Left ventricle myocardium superior (tissue), 1 donor: Measurements from ENCODE around the gene ZNF385A. TPM values are rescaled to one million over a fixed set of nuclear protein-coding genes. Genes with fewer than 3 reads are reported as not detected.
"Not testable (repeated sequence)": the region's sequence is repeated elsewhere in the genome, so short reads cannot be mapped to it uniquely, and the experiment has no call there.

Experiments used
- ATAC-seq: fragments of 200-7000 bp; cut with Tn5 transposase; one replicate; pipeline ENCODE4 v1.9.1; 2020; ENCODE audit warnings: mild to moderate bottlenecking, moderate library complexity
- DNase-seq: peaks from one replicate; pipeline ENCODE4 v3.0.0-alpha.2; 2020
- intact Hi-C: fragments of 100-400 bp; cut with micrococcal nuclease; formaldehyde crosslinking; loops from one replicate; pipeline ENCODE4 v1.11.0; 2022
- total RNA-seq: library from RNA; stranded (reverse); fragmentation: NEBNext Ultra II Directional; extraction: Animal tissue kit (Norgen Biotek cat#: 25700); gene quantifications from one replicate; pipeline ENCODE4 v1.2.1, GENCODE V29; 2021
- donor health status: DM: no; HTN: yes; CAD: no; lungs with severe emphysema.

Gene ZNF385A
- total RNA-seq, 1 donor from 2014 or later: 7.7 TPM

- intact Hi-C loops: no loop called here
- ATAC-seq: no peak
- no peak for DNase-seq
Measured at GRCh38 chr12:54341378-54342300, 42.9 kb downstream of the ZNF385A start.

GRCh38 chr12:54340846-54341245, 43.7 kb downstream of the ZNF385A start:
- intact Hi-C loops: no loop called here
- ATAC-seq (no peak), DNase-seq (no peak)

- ATAC-seq: no peak
- no peak for DNase-seq
- intact Hi-C loops: no loop called here
Measured at GRCh38 chr12:54338698-54339296, 45.7 kb downstream of the ZNF385A start.

- ATAC-seq (peak; percentile 64), DNase-seq (no peak)
- intact Hi-C loops: no loop called here
Measured at GRCh38 chr12:54337854-54338650, 46.5 kb downstream of the ZNF385A start.

- intact Hi-C loops: no loop called here
Measured at GRCh38 chr12:54337280-54337842, 47.2 kb downstream of the ZNF385A start.

GRCh38 chr12:54333420-54334034, 51.0 kb downstream of the ZNF385A start:
- intact Hi-C loops: no loop called here
- ATAC-seq (no peak), DNase-seq (no peak)

More at GRCh38 chr12:54337280-54337842, 47.2 kb downstream of the ZNF385A start:
- DNase-seq (no peak), ATAC-seq (peak; percentile 81)

GRCh38 chr12:54331461-54331860, 53.1 kb downstream of the ZNF385A start:
- DNase-seq (no peak), ATAC-seq (no peak)
- intact Hi-C loops: no loop called here

- intact Hi-C loops: no loop called here
- ATAC-seq (no peak), DNase-seq (no peak)
Measured at GRCh38 chr12:54330442-54330841, 54.1 kb downstream of the ZNF385A start.

GRCh38 chr12:54329759-54330158, 54.8 kb downstream of the ZNF385A start:
- ATAC-seq: no peak
- no peak for DNase-seq
- intact Hi-C loops: no loop called here

- DNase-seq (no peak), ATAC-seq (no peak)
- intact Hi-C loops: no loop called here
Measured at GRCh38 chr12:54328595-54329337, 55.8 kb downstream of the ZNF385A start.

GRCh38 chr12:54325442-54326109, 59.0 kb downstream of the ZNF385A start:
- ATAC-seq, DNase-seq, intact Hi-C loops: not testable (repeated sequence)

GRCh38 chr12:54324617-54325441, 59.7 kb downstream of the ZNF385A start, which contains the start of gene COPZ1:
TSS of gene COPZ1 (plus strand) at chr12:54325131. CDS start at chr12:54325164, 33 bp downstream.
- peak; percentile 94 for DNase-seq
- intact Hi-C loops: no loop called here
- peak; percentile 99 for ATAC-seq

GRCh38 chr12:54321363-54321762, 63.2 kb downstream of the ZNF385A start:
- DNase-seq (no peak), ATAC-seq (no peak)
- intact Hi-C loops: no loop called here
